Activated gamma-delta T cell treated with anti-CD3 and anti-CD28 coated beads, Interleukin-2, amount 50 U/mL, for 16 hours (primary cell): ENCODE results near the gene SLC27A4.
A peak's percentile ranks its signal among the peaks of the same experiment; 100 is the strongest.
"Not testable (repeated sequence)": the region's sequence is repeated elsewhere in the genome, so short reads cannot be mapped to it uniquely, and the experiment has no call there.

Experiments used
- DNase-seq: peaks from one replicate; pipeline ENCODE4 v3.0.0-alpha.2; 2020; ENCODE audit warnings: low read depth

SLC27A4 gene

DNA sequence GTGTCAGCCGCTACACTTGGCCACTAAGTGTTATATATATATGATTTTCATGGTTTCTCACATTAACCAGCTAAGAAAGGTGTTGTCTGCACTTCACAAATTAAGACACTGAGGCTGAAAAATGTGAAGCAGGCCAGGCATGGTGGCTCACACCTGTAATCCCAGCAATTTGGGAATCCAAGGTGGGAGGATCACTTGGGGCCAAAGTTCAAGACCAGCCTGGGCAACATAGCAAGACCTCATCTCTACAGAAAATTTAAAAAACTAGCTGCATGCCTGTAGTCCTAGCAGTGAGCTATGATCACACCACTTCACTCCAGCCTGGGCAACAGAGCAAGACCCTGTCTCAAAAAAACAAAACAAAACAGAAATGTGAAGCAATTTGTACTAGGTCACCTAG lies 15.9 kb upstream of the SLC27A4 start:
- no peak for DNase-seq

DNA sequence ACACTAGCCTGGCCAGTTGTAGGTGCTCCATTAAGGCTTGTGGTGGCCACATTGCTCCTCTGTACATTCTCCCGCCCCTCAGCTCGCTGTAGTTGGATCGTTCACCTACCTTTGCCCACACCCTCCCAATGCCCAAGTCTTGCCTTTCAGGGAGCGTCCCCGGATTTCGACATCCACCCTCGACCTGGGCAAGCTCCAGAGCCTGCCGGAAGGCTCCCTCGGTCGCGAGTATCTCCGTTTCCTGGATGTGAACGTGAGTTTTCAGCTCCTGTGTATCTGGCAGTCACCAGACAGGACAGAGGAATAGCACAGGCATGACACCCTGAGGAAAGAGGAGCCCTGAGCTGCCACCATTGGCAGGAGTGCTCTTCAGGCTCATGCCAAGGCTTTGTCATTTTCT lies 14.7 kb upstream of the SLC27A4 start:
- no peak for DNase-seq

DNA sequence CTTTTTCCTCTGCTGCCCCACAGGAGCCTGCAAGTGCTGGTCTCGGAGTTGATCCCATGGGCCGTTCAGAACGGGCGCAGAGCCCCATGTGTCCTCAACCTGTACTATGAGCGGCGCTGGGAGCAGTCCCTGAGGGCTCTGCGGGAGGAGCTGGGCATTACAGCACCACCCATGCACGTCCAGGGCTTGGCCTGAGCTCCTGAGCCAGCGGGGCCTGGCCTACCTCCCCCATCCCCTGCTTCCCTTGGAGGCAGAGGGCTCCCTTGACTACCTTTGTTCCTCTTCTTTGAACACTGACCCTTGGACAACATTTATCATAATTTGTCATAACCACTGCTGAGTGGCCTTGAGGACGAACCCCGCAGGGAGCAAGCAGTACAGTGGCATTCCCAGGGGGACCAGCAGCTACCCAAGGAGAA lies 6.9 kb upstream of the SLC27A4 start:
- DNase-seq, result no peak

DNA sequence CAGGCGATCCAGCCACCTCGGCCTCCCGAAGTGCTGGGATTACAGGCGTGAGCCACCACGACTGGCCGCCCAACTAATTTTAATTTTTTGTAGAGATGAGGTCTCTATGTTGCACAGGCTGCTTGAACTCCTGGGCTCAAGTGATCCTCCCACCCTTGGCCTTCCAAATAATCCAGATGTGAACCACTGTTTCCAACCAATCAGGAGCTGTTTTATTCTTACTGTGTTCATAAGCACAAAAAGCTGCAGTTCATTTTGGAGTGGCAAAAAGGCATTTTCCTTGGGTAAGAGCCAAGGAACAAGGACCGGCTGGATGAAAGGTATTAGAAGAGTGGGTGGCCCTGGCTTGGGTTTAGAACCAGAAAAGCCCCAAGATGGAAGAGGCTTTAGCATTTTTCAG lies 5.2 kb upstream of the SLC27A4 start:
- no peak for DNase-seq

DNA sequence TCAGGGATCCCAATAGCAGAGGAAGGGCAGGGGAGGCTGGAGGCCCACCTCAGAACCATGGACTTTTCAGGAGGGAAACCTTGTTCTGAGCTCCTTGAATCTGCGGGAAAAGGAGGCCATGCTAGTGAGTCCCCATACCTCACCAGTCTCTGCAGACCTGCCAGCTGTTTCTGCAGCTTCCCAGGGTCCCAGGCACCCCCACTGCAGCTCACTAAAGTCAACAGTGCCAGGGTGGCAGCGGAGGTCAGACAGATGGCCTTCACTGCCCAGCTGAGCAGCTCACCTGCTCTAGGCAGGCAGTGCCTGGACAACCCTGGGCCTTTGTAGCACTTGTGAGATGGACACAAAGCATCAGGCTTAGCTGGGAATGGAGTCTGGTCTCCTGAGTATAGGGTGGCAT lies 4.4 kb upstream of the SLC27A4 start:
- no peak for DNase-seq

DNA sequence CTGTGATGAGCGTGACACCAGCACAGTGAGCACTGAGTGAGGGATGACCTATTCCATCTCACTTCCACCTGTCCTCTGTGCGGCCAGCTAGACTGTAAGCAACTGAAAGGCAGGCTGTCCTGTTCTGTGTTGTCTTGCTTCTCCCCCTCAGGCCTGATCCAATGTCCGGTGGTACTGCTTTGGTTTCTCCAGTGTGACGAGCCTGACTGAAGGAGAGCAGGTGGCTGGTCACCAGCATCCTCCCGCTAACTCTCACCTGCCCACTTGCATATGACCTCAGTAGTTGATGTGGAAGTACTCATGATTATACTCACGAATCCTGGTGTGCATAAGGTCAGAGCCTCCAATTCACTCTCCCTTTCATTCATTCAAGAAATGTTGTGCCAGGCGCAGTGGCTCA lies 2.4 kb upstream of the SLC27A4 start:
- DNase-seq, result no peak

DNA sequence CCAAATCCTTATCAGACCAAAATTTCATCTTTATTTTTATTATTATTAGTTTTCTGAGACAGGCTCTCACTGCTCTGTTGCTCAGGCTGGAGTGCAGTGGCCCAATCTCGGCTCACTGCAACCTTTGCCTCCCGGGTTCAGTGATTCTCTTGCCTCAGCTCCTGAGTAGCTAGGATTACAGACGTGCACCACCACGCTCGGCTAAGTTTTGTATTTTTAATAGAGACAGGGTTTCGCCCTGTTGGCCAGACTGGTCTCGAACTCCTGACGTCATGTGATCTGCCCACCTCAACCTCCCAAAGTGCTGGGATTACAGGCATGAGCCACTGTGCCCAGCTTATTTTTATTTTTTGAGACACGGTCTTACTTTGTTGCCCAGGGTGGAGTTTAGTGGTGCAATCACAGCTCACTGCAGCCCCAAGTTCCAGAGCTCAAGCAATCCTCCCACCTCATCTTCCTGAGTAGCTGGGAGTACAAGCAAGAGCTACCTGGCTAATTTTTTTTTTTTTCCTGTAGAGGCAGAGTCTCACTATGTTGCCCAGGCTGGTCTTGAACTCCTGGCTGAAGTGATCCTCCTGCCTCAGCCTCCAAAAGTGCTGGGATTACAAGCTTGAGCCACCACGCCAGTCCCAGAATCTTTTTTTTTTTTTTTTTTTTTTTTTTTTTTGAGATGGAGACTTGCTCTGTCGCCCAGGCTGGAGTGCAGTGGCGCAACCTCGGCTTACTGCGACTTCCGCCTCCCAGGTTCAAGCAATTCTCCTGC lies 1.3 kb upstream of the SLC27A4 start:
- DNase-seq, result not testable (repeated sequence)

DNA sequence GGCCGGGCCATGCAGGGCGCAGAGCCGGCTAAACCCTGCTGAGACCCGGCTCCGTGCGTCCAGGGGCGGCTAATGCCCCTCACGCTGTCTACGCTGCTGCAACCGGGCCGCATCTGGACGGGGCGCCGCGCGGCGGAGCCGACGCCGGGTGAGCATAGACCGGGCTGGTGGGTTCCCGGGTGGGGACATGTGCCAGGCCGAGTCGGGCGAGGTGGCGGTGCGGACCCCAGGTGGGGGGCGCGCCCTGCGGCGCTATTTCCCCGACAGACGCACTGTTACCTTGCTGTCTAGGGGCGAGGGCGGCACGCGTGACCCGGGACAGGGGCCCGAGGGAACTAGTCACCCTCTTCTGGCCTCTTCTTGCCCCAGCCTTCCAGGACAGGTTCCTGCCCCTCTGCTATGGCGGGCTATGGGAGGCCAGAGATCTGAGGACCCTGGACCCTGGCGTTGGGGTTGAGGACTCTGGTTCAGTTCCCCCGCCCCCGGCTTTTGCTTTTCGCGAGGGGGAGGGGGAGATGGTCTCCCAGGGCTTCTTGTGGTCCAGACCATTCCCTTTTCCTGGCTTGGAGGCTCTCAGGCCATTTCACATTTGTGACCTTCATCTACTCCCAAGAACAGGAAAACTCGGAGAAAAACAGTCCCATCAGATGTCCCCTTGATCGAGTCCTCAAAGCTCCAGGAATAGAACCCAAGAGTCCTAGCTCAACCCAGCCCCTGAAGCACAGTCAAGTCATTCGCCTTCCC lies 536 bp downstream of the SLC27A4 start:
- DNase-seq, result no peak

DNA sequence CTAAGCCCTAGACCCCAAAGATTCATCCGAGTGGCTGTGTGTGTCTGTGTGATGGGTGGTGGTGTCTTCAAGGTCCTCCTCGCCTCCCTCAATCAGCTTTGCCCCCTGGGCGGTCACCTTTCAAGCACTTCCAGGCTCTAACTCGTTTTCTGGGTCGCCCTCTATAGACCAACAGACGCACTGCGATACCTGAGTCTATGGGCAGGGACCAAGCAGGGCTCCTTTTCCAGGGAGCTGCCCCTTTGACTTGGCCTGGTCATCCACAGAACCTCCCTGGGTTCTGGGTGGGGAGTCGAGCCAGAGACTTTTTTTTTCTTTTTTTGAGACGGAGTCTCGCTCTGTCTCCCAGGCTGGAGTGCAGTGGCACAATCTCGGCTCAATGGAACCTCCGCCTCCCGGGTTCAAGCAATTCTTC lies 1.1 kb downstream of the SLC27A4 start:
- DNase-seq, result peak; percentile 49

DNA sequence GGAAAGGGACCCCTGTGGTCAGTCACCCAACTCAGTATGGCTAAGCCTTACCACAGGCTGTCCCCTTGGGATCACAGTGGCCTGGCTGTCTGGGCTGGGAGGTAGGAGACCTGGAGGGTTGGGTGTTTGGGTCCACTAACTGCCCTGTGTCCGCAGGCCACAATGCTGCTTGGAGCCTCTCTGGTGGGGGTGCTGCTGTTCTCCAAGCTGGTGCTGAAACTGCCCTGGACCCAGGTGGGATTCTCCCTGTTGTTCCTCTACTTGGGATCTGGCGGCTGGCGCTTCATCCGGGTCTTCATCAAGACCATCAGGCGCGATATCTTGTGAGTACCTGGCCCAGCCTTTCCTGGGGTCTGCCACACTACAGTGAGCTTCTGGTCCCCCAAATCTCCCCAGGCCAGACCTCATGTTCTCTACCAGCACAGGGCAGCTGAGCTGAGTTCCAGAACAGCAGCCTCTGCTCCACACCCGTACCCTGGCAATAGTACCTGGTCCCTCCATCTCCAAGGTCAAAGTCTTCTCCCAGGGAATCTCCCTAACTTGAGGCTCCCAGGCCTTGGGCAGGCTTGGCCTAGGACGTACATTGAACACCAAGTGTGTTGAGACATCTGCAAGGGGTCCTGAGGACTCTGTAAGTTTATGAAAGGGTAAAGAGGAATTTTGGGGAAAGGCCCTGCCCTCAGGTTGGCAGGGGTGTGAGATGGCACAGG lies 2.8 kb downstream of the SLC27A4 start:
- DNase-seq, result no peak

GRCh38 chr9:128343855-128344254 lies 3.5 kb downstream of the SLC27A4 start:
- no peak for DNase-seq

DNA sequence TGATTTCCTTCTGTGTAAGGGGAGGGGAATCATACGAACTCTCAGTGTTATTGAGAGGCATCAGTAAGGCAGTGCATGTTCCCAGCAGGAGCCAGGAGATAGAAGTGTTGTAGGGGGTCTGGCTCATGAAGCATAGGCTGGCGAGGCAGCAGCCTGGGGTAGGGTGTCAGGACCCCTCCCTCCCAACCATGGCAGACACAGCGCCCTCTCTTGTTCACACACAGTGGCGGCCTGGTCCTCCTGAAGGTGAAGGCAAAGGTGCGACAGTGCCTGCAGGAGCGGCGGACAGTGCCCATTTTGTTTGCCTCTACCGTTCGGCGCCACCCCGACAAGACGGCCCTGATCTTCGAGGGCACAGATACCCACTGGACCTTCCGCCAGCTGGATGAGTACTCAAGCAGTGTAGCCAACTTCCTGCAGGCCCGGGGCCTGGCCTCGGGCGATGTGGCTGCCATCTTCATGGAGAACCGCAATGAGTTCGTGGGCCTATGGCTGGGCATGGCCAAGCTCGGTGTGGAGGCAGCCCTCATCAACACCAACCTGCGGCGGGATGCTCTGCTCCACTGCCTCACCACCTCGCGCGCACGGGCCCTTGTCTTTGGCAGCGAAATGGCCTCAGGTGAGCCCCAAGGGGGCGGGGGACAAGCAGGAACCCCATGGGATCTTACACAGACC lies 4.7 kb downstream of the SLC27A4 start:
- DNase-seq, result no peak

GRCh38 chr9:128349125-128349524 lies 8.8 kb downstream of the SLC27A4 start:
- DNase-seq, result no peak

DNA sequence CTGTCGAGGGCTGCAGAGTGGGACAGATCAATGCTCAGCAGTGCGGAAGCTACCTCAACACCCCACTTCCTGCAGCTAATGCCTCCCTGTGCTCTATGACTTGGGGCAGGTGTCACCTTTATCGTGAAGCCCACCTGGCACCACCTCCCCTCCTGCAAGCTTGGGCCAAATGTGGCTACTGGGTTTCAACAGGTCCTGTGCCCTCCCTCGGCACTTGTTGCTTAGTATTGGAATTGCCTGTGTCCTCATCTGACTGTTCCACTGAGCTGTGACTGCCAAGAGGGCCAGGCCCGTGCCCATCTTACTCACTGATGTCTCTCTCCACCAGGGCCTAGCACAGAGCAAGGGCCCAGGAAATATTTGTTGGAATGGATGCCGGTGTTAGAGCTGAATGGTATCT lies 9.4 kb downstream of the SLC27A4 start:
- DNase-seq, result no peak

- DNase-seq, result no peak
Measured at GRCh38 chr9:128355451-128355850, 15.1 kb downstream of the SLC27A4 start.

DNA sequence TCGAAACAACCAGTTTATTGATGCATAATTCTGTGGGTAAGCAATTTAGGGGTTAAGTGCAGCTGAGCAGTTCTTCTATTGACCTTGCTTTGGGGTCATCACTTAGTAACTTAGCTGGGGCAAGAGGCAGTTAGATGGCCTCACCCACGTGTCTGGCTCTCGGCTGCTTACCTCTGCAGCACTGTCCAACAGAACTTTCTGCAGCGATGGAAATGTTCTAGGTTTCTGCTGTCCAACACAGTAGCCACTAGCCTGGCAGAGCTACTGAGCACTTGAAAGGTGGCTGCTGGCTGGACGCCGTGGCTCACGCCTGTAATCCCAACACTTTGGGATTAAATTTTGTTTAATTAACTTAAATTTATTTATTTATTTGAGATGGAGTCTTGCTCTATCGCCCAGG lies 17.8 kb downstream of the SLC27A4 start:
- DNase-seq, result no peak

GRCh38 chr9:128358861-128359260 lies 18.5 kb downstream of the SLC27A4 start:
- no peak for DNase-seq

- DNase-seq, result no peak
Measured at GRCh38 chr9:128360826-128361225, 20.5 kb downstream of the SLC27A4 start.

- no peak for DNase-seq
Measured at GRCh38 chr9:128361296-128361985, 21.1 kb downstream of the SLC27A4 start.

DNA sequence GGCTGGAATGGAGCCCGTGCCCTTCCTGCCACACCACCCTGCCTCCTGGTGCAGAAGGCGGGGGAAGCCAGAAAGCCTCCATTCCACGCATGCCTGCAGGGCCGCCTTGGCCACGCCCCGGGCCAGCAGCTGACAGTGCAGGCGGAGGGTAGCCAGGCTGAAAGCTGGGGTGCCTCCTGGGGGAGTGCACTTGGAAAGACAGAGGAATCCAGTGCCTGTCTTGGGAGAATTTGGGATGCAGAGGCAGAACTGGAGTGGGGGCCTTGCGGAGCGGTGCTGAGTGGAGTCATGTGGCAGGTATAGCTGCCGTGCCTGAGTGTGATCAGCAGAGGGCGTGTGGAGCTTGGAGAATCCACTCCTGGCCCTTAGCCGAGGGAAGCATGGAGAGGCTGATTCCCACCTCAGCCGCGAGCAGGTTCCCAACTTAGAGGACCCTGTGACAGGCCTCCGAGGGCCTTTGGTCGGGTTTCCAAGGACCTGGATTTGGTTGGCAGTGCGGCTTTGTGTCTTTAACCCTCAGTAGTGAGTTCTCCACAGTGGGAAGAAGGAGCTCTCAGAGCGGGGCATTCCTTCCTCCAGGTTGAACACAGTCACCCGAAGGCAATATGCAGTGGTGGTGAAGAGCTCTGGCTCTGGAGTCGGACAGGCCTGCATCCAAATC lies 21.8 kb downstream of the SLC27A4 start:
- peak; percentile 32 for DNase-seq

DNA sequence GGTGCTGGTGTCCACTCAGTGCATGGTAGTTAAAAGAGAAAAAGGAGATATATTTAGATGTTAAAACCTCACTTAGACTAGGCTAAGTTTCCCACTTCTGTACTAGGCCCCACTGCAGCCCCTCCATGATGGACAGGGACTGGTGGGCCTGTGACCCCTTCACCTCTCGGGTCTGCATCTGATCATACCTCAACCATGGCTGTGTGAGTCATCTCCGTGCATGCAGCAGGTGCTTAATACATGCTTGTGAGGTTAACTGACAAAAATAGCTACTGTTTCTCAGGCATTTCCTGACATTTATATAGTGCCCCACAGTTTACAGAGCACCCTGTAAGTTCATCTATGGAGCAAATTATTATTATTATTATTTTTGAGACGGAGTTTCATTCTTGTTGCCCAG lies 22.4 kb downstream of the SLC27A4 start:
- DNase-seq, result no peak
